BLaER1 (cell line): Measurements from ENCODE around the gene TMCC3.

Experiments used
- H3K27ac ChIP-seq: shearing (Covaris generic); formaldehyde crosslinking; 2 replicates; pipeline ENCODE4 v1.8.1; 2022
- H3K27me3 ChIP-seq: shearing (Covaris generic); formaldehyde crosslinking; 2 replicates; pipeline ENCODE4 v1.8.1; 2022
- H3K36me3 ChIP-seq: shearing (Covaris generic); formaldehyde crosslinking; 2 replicates; pipeline ENCODE4 v1.8.1; 2022
- H3K4me1 ChIP-seq: shearing (Covaris generic); formaldehyde crosslinking; 2 replicates; pipeline ENCODE4 v1.8.1; 2022
- H3K4me2 ChIP-seq: shearing (Covaris generic); formaldehyde crosslinking; 2 replicates; pipeline ENCODE4 v1.8.1; 2022
- H3K4me3 ChIP-seq: shearing (Covaris generic); formaldehyde crosslinking; 2 replicates; pipeline ENCODE4 v1.8.1; 2022
- H3K9ac ChIP-seq: shearing (Covaris generic); formaldehyde crosslinking; 2 replicates; pipeline ENCODE4 v1.8.1; 2022
- H3K9me3 ChIP-seq: shearing (Covaris generic); formaldehyde crosslinking; 2 replicates; pipeline ENCODE4 v1.8.1; 2022
- H4K20me1 ChIP-seq: shearing (Covaris generic); formaldehyde crosslinking; 2 replicates; pipeline ENCODE4 v1.8.1; 2022
- Cebpa-rat ChIP-seq: shearing (Covaris generic); IDR thresholded peaks from 2 replicates; pipeline ENCODE4 v1.8.1; 2022

The TMCC3 gene

GRCh38 chr12:94687891-94688290 is 37.5 kb upstream of the TMCC3 start:
- no peak overlapping the region for H3K9ac ChIP-seq
- H3K36me3 ChIP-seq: no peaks in the 10 kb centered on the region
- H3K4me3 ChIP-seq: no peak overlapping the region
- H3K27me3 ChIP-seq: no peaks in the 10 kb centered on the region
- no peaks in the 10 kb centered on the region for H3K9me3 ChIP-seq
- H4K20me1 ChIP-seq: no peaks in the 10 kb centered on the region
- H3K4me1 ChIP-seq: peaks cover 9% of the 10 kb centered on the region
- TF ChIP-seq Cebpa-rat: no peak
- no peak overlapping the region for H3K27ac ChIP-seq
- H3K4me2 ChIP-seq: no peak overlapping the region

- peaks cover 17% of the 10 kb centered on the region for H3K4me1 ChIP-seq
- no peak overlapping the region for H3K4me2 ChIP-seq
- H3K27ac ChIP-seq: no peak overlapping the region
- H4K20me1 ChIP-seq: no peaks in the 10 kb centered on the region
- H3K9me3 ChIP-seq: no peaks in the 10 kb centered on the region
- H3K27me3 ChIP-seq: no peaks in the 10 kb centered on the region
- H3K4me3 ChIP-seq: no peak overlapping the region
- H3K9ac ChIP-seq: no peak overlapping the region
- TF ChIP-seq Cebpa-rat: no peak
- H3K36me3 ChIP-seq: no peaks in the 10 kb centered on the region
Measured at GRCh38 chr12:94686834-94687628, 36.7 kb upstream of the TMCC3 start.

DNA sequence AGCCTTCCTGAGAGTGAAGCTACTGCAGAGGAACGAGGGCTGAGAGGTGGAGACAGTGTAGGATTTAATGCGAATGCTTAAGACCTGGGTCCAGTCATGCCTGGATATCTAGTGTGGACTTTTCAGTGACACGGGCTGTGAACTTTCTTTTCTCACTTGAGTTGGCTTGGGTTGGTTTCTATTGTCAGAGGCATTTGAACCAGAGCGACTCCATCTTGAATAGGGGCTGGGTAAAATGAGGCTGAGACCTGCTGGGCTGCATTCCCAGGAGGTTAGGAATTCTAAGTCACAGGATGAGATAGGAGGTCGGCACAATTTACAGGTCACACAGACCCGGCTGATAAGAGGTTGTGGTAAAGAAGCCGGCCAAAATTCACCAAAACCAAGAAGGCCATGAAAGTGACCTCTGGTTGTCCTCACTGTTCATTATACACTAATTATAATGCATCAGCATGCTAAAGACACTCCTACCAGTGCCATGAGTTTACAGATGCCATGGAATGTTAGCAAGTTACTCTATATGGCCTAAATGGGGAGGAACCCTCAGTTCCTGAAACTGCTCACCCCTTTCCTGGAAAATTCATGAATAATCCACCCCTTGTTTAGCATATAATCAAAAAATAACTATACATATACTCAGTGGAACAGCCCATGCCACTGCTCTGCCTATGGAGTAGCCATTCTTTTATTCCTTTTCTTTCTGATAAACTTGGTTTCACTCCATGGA is 34.2 kb upstream of the TMCC3 start:
- no peaks in the 10 kb centered on the region for H4K20me1 ChIP-seq
- no peak overlapping the region for H3K9ac ChIP-seq
- TF ChIP-seq Cebpa-rat: no peak
- no peak overlapping the region for H3K4me2 ChIP-seq
- H3K4me3 ChIP-seq: no peak overlapping the region
- H3K36me3 ChIP-seq: no peaks in the 10 kb centered on the region
- H3K27me3 ChIP-seq: no peaks in the 10 kb centered on the region
- peaks cover 13% of the 10 kb centered on the region for H3K9me3 ChIP-seq
- peaks cover 17% of the 10 kb centered on the region for H3K4me1 ChIP-seq
- H3K27ac ChIP-seq: no peak overlapping the region

DNA sequence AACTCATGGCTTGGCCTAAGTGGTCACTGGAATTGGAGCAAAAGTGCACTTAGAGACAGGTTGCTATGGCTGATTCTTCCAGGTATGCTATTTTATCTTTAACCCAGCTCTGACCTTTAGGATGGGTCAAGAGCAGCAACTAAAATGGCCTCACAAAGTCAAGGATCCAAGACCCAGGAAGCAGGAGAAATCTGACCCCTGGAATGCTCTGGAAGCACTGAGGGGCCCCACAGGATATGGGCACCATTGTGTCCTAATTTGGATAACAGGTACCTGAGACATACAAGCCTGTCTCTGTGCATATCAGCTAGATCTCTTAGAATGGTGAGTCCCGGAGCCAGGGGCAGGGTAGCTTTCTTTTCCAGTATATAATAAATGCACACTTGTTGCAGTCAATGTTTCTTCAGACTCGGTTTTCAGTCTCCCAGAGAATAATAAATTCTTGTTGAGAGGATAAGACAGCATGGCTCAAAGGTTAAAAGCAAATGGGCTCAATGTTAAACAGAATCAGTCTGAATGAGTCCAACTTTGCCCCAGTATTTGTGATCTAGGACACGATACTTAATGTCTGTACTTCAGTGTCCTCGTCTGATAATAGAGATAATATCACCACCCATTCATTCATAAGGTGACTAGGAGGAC is 29.3 kb upstream of the TMCC3 start:
- H3K4me3 ChIP-seq: no peak overlapping the region
- H3K9ac ChIP-seq: no peak overlapping the region
- no peaks in the 10 kb centered on the region for H3K27me3 ChIP-seq
- H3K4me2 ChIP-seq: no peak overlapping the region
- no peak overlapping the region for H3K27ac ChIP-seq
- H3K36me3 ChIP-seq: no peaks in the 10 kb centered on the region
- H3K4me1 ChIP-seq: peaks cover 31% of the 10 kb centered on the region
- no peaks in the 10 kb centered on the region for H4K20me1 ChIP-seq
- TF ChIP-seq Cebpa-rat: no peak
- H3K9me3 ChIP-seq: peaks cover 13% of the 10 kb centered on the region

GRCh38 chr12:94678849-94679248 is 28.5 kb upstream of the TMCC3 start:
- Histone ChIP-seq H3K36me3 (no peaks in the 10 kb centered on the region), H3K27ac (no peak overlapping the region), H3K4me3 (no peak overlapping the region), H3K9me3 (peaks cover 13% of the 10 kb centered on the region), H3K27me3 (no peaks in the 10 kb centered on the region), H3K4me1 (peaks cover 31% of the 10 kb centered on the region), H4K20me1 (no peaks in the 10 kb centered on the region), H3K9ac (no peak overlapping the region), H3K4me2 (no peak overlapping the region)
- no peak for TF ChIP-seq Cebpa-rat

GRCh38 chr12:94678379-94678778 is 28.0 kb upstream of the TMCC3 start:
- no peak for TF ChIP-seq Cebpa-rat
- Histone ChIP-seq H3K9ac (no peak overlapping the region), H3K9me3 (peaks cover 13% of the 10 kb centered on the region), H3K27me3 (no peaks in the 10 kb centered on the region), H3K36me3 (no peaks in the 10 kb centered on the region), H3K27ac (no peak overlapping the region), H3K4me2 (no peak overlapping the region), H3K4me1 (peaks cover 27% of the 10 kb centered on the region), H4K20me1 (no peaks in the 10 kb centered on the region), H3K4me3 (no peak overlapping the region)

DNA sequence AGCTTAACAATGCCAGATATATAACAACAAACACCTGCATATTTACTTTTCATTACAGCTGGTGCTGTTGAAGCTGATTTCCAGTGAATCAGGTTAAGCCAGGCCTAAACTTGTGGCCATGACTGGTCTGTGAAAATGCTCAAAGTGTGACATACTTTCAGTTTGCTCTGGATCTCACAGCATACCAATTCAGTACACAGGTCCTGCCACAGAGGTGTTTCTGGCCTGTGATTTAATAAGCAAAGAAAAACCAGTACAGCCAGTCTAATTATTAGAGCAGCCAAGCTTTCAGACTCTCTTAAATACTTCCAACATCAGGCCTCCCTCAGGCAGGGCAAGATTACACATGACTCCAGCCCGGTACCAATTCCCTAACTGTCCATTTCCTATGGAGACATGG is 27.4 kb upstream of the TMCC3 start:
- Histone ChIP-seq H4K20me1 (no peaks in the 10 kb centered on the region), H3K4me3 (no peak overlapping the region), H3K36me3 (no peaks in the 10 kb centered on the region), H3K4me1 (peaks cover 21% of the 10 kb centered on the region), H3K27ac (no peak overlapping the region), H3K4me2 (no peak overlapping the region), H3K27me3 (no peaks in the 10 kb centered on the region), H3K9me3 (peaks cover 13% of the 10 kb centered on the region), H3K9ac (no peak overlapping the region)
- TF ChIP-seq Cebpa-rat: no peak

- H3K27me3 ChIP-seq: no peaks in the 10 kb centered on the region
- H3K4me2 ChIP-seq: no peak overlapping the region
- H3K27ac ChIP-seq: no peak overlapping the region
- no peak overlapping the region for H3K4me3 ChIP-seq
- TF ChIP-seq Cebpa-rat: no peak
- no peak overlapping the region for H3K9ac ChIP-seq
- peaks cover 14% of the 10 kb centered on the region for H3K4me1 ChIP-seq
- H4K20me1 ChIP-seq: no peaks in the 10 kb centered on the region
- H3K9me3 ChIP-seq: peaks cover 13% of the 10 kb centered on the region
- H3K36me3 ChIP-seq: no peaks in the 10 kb centered on the region
Measured at GRCh38 chr12:94676922-94677321, 26.6 kb upstream of the TMCC3 start.

DNA sequence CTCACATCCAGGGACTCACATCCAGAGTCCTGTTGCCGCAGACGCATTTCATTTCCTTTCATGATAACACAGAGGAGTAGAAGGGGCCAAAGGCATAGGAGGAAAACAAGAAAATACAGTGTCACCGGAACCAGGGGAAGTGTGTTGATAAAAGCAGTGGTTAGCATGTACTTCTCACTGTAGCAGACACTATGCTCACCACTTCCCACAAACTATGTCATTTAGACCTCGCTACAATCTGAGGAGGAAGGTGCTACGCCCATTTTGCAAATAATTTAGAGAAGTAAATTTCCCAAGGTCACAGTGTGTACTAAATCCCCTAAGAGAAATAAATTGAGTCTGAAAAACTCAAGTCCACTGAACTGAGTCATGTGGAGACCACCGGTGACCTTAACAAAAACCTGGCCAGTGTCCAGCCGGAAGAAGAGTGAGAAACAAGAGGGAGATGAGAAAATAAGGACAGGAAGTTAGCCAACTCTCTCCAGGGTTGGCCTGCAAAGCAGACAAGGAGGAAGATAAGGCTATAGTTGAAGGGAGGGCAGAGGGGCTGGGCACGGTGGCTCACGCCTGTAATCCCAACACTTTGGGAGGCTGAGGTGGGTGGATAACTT is 25.8 kb upstream of the TMCC3 start:
- H3K4me3 ChIP-seq: no peak overlapping the region
- H3K4me2 ChIP-seq: 0 out of 2 replicates have a peak overlapping the region, but pooled peaks have one; percentile 22
- no peaks in the 10 kb centered on the region for H3K27me3 ChIP-seq
- H3K36me3 ChIP-seq: no peaks in the 10 kb centered on the region
- no peak for TF ChIP-seq Cebpa-rat
- H3K9me3 ChIP-seq: peaks cover 7% of the 10 kb centered on the region; the same call in 1 of the 2 replicates
- peaks cover 14% of the 10 kb centered on the region for H3K4me1 ChIP-seq
- H3K9ac ChIP-seq: no peak overlapping the region
- no peaks in the 10 kb centered on the region for H4K20me1 ChIP-seq
- H3K27ac ChIP-seq: no peak overlapping the region

- no peaks in the 10 kb centered on the region for H3K27me3 ChIP-seq
- peaks cover 14% of the 10 kb centered on the region for H3K4me1 ChIP-seq
- no peak for TF ChIP-seq Cebpa-rat
- H3K9me3 ChIP-seq: no peaks in the 10 kb centered on the region
- no peaks in the 10 kb centered on the region for H3K36me3 ChIP-seq
- no peak overlapping the region for H3K9ac ChIP-seq
- no peak overlapping the region for H3K27ac ChIP-seq
- H3K4me3 ChIP-seq: no peak overlapping the region
- no peak overlapping the region for H3K4me2 ChIP-seq
- no peaks in the 10 kb centered on the region for H4K20me1 ChIP-seq
Measured at GRCh38 chr12:94674835-94675234, 24.5 kb upstream of the TMCC3 start.
